ENCODE results near the gene NDUFS6. TPM values are rescaled to one million over a fixed set of nuclear protein-coding genes. Genes with fewer than 3 reads are reported as not detected.

The NDUFS6 gene
- total and polyA plus RNA-seq, 2 of the 4 experiments (the other 2 are of a cell fraction) = 10.4 to 69.0 TPM

- ChIA-PET CTCF (interaction anchor here (0.6 kb wide), 1 partner anchor 858 kb away, joined by 3 read pairs; no protein-coding TSS in a partner anchor), POLR2A (ENCODE audit: unreplicated experiment) (no interaction called here)
- no peaks in the 10 kb centered on the region for H3K4me1 ChIP-seq (ENCODE audit: control insufficient read depth, insufficient read depth, low read length)
- no peak overlapping the region for H3K4me2 ChIP-seq (ENCODE audit: low read depth, low read length)
- no peak for ATAC-seq (ENCODE audit: low read depth)
- no peak overlapping the region for H3K27ac ChIP-seq (ENCODE audit: insufficient read depth, low read length)
- no peaks in the 10 kb centered on the region for H3K9me3 ChIP-seq (ENCODE audit: control insufficient read depth, insufficient read depth, low read length)
- no peak overlapping the region for H3K18ac ChIP-seq (ENCODE audit: low read depth, low read length)
- no peak overlapping the region for H2AFZ ChIP-seq (replicated peaks; ENCODE audit: low read length, poor library complexity)
- intact Hi-C loops (cut with micrococcal nuclease) (no loop called here), dilution Hi-C loops (cut with HindIII; ENCODE audit: low sequenced_read_pairs, unreplicated experiment) (no loop called here), in situ Hi-C loops (cut with MboI; ENCODE audit: low sequenced_read_pairs) (no loop called here)
- no peaks in the 10 kb centered on the region for H3K36me3 ChIP-seq (ENCODE audit: control insufficient read depth, insufficient read depth, low read length)
- no peak overlapping the region for H4K8ac ChIP-seq (ENCODE audit: low read depth in 2 of 2, low read length in 2 of 2)
- no peak overlapping the region for H3K9ac ChIP-seq (ENCODE audit: low read depth, low read length)
- no peak overlapping the region for H3K56ac ChIP-seq (ENCODE audit: extremely low read depth, insufficient read depth, low read length)
- BruUV-seq (replicated peaks) = no TSS peak
- no peak overlapping the region for H4K91ac ChIP-seq (ENCODE audit: insufficient read depth, low read depth, low read length)
- H2BK20ac ChIP-seq (ENCODE audit: low read depth, low read length) = no peak overlapping the region
- H2BK15ac ChIP-seq (ENCODE audit: low read depth, low read length) = no peak overlapping the region
- H2AK9ac ChIP-seq (replicated peaks; ENCODE audit: low read depth, low read length, poor library complexity) = no peak overlapping the region
- no peak overlapping the region for H2BK120ac ChIP-seq (ENCODE audit: low read depth, low read length)
- no peak overlapping the region for H4K5ac ChIP-seq (ENCODE audit: low read depth, low read length)
- DNase-seq = no peak
- 74% methylated on average over 13 of the region's 16 CpGs; no CpG with 5 or more reads in 1 of the 2 experiments for WGBS, 2 experiments (ENCODE audit: extremely low coverage in 2 of 2, insufficient read length in 1 of 2)
- H3K4me3 ChIP-seq (ENCODE audit: insufficient read depth, low read depth, low read length) = no peak overlapping the region
- no peaks in the 10 kb centered on the region for H3K79me1 ChIP-seq (ENCODE audit: low read depth in 1 of 2, low read length in 2 of 2)
- no peak overlapping the region for H2BK5ac ChIP-seq (ENCODE audit: low read depth, low read length, poor library complexity, severe bottlenecking)
- no peak overlapping the region for H3K14ac ChIP-seq (replicated peaks; ENCODE audit: low read depth, low read length)
- H4K20me1 ChIP-seq (ENCODE audit: insufficient read depth, low read length) = no peaks in the 10 kb centered on the region; the same call in 1 of the 2 replicates
- H3K4ac ChIP-seq (ENCODE audit: low read depth, low read length) = no peak overlapping the region
- H2AK5ac ChIP-seq (ENCODE audit: low read depth, low read length) = no peak overlapping the region
- no peaks in the 10 kb centered on the region for H3K9me1 ChIP-seq (ENCODE audit: insufficient read depth, low read length)
- H3K23ac ChIP-seq (ENCODE audit: low read depth, low read length) = no peak overlapping the region
- peaks cover 13% of the 10 kb centered on the region; the same call in 1 of the 2 replicates for H3K27me3 ChIP-seq (ENCODE audit: control insufficient read depth, insufficient read depth, low read length)
- no peak for TF ChIP-seq USF2 (IDR thresholded peaks at IDR 0.05; ENCODE audit: low read depth, low read length)
- no peak for TF ChIP-seq CEBPB (IDR thresholded peaks at IDR 0.05; ENCODE audit: low read depth, low read length)
- no peak for TF ChIP-seq CHD1 (IDR thresholded peaks at IDR 0.05; ENCODE audit: low read depth, low read length)
- TF ChIP-seq MXI1 (IDR thresholded peaks at IDR 0.05; ENCODE audit: borderline replicate concordance, low read depth, low read length) = no peak
- TF ChIP-seq BHLHE40 (IDR thresholded peaks at IDR 0.05; ENCODE audit: low read depth, low read length) = no peak
- no peak for TF ChIP-seq FOS (IDR thresholded peaks at IDR 0.05; ENCODE audit: low read depth, low read length)
- TF ChIP-seq RAD21 (IDR thresholded peaks at IDR 0.05; ENCODE audit: low read length) = no peak
- TF ChIP-seq CTCF (conservative IDR thresholded peaks at IDR 0.05; ENCODE audit: low read depth, low read length) = no peak
- TF ChIP-seq POLR2A (IDR thresholded peaks at IDR 0.05; ENCODE audit: low read depth, low read length) = no peak
- TF ChIP-seq MAZ (IDR thresholded peaks at IDR 0.05; ENCODE audit: borderline replicate concordance, low read depth, low read length) = no peak
Measured at GRCh38 chr5:1752881-1753280, 48.3 kb upstream of the NDUFS6 start.

All from IMR-90 (cell line).